Ishikawa (cell line): ENCODE measurements around the gene NT5DC1.

Experiments used
- CEBPB ChIP-seq: IDR thresholded peaks from 2 replicates; pipeline ENCODE4 v1.6.1; 2012
- CREB1 ChIP-seq: IDR thresholded peaks from 2 replicates; pipeline ENCODE4 v1.6.1; 2012; ENCODE audit warnings: low read depth
- EGR1 ChIP-seq: IDR thresholded peaks from 2 replicates; pipeline ENCODE4 v1.6.1; 2012
- EP300 ChIP-seq: IDR thresholded peaks from 2 replicates; pipeline ENCODE4 v1.6.1; 2012; ENCODE audit warnings: borderline replicate concordance
- FOXM1 ChIP-seq: IDR thresholded peaks from 2 replicates; pipeline ENCODE4 v1.6.1; 2012; ENCODE audit warnings: low read depth, borderline replicate concordance
- NFIC ChIP-seq: IDR thresholded peaks from 2 replicates; pipeline ENCODE4 v1.6.1; 2012
- RAD21 ChIP-seq: IDR thresholded peaks from 2 replicates; pipeline ENCODE4 v1.6.1; 2012; ENCODE audit warnings: low read depth
- TAF1 ChIP-seq: IDR thresholded peaks from 2 replicates; pipeline ENCODE4 v1.6.1; 2012; ENCODE audit warnings: low read depth, mild to moderate bottlenecking
- TCF12 ChIP-seq: IDR thresholded peaks from 2 replicates; pipeline ENCODE4 v1.6.1; 2012; ENCODE audit warnings: low read depth
- TEAD4 ChIP-seq: IDR thresholded peaks from 2 replicates; pipeline ENCODE4 v1.6.1; 2012
- YY1 ChIP-seq: IDR thresholded peaks from 2 replicates; pipeline ENCODE4 v1.6.1; 2012; ENCODE audit warnings: low read depth
- ZBTB7A ChIP-seq: IDR thresholded peaks from 2 replicates; pipeline ENCODE4 v1.6.1; 2012; ENCODE audit warnings: low read depth
- TF ChIP-seq, protein P1 (sequence below): IDR thresholded peaks from 2 replicates; pipeline ENCODE4 v1.6.1; 2012; ENCODE audit warnings: low read depth, mild to moderate bottlenecking
- TF ChIP-seq, protein P2 (sequence below): IDR thresholded peaks from 2 replicates; pipeline ENCODE4 v1.6.1; 2012
- TF ChIP-seq, protein P3 (sequence below): IDR thresholded peaks from 2 replicates; pipeline ENCODE4 v1.6.1; 2012

The NT5DC1 gene

DNA sequence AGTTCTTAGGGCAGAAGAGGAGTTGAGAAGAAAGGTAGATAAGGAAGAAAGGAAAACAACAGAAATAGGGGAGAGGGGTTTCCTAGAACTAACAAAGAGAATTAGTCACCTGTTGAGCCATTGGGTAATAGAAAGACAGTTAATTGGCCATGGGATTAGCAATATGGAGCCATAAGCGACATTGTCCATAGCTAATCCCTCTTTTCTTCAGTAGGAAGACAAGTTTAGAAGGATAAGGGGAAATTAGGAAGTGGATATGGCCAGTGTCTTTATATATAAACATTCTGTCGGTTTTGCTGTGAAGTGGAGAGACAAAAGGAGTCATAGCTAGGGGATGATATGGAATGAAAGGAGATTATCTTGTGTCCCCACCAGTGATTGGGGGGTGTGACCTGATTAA lies 69.2 kb downstream of the NT5DC1 start:
- TF ChIP-seq EGR1: no peak
- TF ChIP-seq TCF12: no peak
- TF ChIP-seq, protein P1, sequence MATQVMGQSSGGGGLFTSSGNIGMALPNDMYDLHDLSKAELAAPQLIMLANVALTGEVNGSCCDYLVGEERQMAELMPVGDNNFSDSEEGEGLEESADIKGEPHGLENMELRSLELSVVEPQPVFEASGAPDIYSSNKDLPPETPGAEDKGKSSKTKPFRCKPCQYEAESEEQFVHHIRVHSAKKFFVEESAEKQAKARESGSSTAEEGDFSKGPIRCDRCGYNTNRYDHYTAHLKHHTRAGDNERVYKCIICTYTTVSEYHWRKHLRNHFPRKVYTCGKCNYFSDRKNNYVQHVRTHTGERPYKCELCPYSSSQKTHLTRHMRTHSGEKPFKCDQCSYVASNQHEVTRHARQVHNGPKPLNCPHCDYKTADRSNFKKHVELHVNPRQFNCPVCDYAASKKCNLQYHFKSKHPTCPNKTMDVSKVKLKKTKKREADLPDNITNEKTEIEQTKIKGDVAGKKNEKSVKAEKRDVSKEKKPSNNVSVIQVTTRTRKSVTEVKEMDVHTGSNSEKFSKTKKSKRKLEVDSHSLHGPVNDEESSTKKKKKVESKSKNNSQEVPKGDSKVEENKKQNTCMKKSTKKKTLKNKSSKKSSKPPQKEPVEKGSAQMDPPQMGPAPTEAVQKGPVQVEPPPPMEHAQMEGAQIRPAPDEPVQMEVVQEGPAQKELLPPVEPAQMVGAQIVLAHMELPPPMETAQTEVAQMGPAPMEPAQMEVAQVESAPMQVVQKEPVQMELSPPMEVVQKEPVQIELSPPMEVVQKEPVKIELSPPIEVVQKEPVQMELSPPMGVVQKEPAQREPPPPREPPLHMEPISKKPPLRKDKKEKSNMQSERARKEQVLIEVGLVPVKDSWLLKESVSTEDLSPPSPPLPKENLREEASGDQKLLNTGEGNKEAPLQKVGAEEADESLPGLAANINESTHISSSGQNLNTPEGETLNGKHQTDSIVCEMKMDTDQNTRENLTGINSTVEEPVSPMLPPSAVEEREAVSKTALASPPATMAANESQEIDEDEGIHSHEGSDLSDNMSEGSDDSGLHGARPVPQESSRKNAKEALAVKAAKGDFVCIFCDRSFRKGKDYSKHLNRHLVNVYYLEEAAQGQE: no peak
- no peak for TF ChIP-seq ZBTB7A
- TF ChIP-seq, protein P2, sequence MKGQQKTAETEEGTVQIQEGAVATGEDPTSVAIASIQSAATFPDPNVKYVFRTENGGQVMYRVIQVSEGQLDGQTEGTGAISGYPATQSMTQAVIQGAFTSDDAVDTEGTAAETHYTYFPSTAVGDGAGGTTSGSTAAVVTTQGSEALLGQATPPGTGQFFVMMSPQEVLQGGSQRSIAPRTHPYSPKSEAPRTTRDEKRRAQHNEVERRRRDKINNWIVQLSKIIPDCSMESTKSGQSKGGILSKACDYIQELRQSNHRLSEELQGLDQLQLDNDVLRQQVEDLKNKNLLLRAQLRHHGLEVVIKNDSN: no peak
- TF ChIP-seq FOXM1: no peak
- TF ChIP-seq, protein P3, sequence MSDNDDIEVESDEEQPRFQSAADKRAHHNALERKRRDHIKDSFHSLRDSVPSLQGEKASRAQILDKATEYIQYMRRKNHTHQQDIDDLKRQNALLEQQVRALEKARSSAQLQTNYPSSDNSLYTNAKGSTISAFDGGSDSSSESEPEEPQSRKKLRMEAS: no peak
- TF ChIP-seq CEBPB: no peak
- TF ChIP-seq TEAD4: no peak
- no peak for TF ChIP-seq YY1
- TF ChIP-seq RAD21: no peak
- no peak for TF ChIP-seq TAF1
- TF ChIP-seq CREB1: no peak
- TF ChIP-seq EP300: no peak
- TF ChIP-seq NFIC: no peak

DNA sequence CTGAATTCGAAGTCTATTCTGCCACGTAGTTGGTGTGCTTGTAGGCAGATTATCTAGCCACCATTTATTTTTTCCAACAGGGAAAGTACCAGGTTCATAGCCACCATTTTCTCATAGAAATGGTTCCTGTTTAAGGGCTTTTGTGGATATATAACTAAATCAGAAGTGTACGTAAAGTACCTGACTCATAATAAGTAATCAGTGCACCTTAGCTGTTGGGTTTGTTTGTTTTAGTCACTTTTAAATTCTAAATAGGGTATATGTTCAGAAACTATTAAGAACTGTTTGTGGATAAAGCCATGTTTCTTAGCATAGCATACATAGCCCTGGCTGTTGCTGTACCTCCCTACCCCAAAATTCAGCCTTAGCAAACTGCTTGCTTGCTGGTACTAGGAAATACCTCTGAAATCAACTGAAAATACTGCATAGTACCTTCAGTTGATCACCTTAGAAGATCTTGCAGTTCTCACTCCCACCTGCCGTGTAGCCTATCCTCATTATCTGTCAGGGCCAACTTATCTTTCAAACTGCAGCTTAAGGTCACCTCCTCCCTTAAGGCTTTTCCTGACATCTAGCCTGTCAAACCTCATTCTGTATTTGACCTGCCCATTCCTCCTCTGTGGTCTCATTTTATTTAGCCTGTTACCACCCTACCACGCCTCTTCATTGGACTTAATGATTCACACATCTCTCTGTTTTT lies 69.9 kb downstream of the NT5DC1 start:
- TF ChIP-seq YY1 (no peak), TAF1 (no peak), NFIC (no peak), EGR1 (no peak), FOXM1 (no peak), RAD21 (no peak)
- TF ChIP-seq, protein P1: no peak
- TF ChIP-seq, protein P3: no peak

DNA sequence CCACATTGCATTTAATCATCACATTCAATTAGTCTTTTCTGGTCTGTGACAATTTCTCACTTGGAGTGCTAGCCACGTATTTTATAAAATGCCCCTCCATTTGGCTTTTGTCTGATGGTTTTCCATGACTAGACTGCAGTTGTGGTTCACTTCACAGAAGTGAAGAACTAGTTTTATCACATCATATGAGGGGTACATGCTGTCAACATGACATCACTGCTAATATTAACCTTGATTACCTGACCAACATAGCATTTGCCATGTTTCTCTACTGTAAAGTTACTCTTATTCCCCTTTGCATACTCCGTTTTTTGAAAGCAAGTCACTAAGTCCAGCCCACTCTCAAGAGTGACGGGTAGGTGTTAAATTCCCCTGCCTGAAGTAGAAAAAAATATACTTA lies 73.3 kb downstream of the NT5DC1 start:
- TF ChIP-seq, protein P1: no peak
- no peak for TF ChIP-seq FOXM1
- TF ChIP-seq TAF1: no peak
- TF ChIP-seq CEBPB: no peak
- no peak for TF ChIP-seq CREB1
- no peak for TF ChIP-seq TCF12
- TF ChIP-seq YY1: no peak
- TF ChIP-seq EGR1: no peak
- TF ChIP-seq, protein P2: no peak
- no peak for TF ChIP-seq ZBTB7A
- TF ChIP-seq, protein P3: no peak
- no peak for TF ChIP-seq EP300
- no peak for TF ChIP-seq NFIC
- TF ChIP-seq RAD21: no peak
- no peak for TF ChIP-seq TEAD4

DNA sequence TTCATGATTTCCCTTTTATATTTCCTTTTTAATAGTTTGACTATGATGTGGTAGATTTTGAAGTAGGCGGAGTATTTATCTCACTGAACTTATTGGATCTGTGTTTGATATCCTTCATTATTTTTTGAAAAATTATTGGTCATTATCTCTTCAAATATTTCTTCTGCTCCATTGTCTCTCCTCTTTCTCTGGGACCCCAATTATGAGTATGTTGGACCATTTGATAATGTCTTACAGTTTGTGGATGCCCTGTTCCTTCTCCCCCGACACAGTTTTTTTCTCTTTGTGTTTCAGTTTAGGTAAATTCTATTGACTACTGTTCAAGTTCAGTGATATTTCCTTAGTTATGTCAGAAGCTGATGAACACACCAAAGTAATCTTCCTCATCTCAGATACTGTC lies 74.7 kb downstream of the NT5DC1 start:
- no peak for TF ChIP-seq RAD21
- TF ChIP-seq NFIC: no peak
- TF ChIP-seq EGR1: no peak
- no peak for TF ChIP-seq ZBTB7A
- TF ChIP-seq TEAD4: no peak
- no peak for TF ChIP-seq TAF1
- TF ChIP-seq, protein P2: no peak
- TF ChIP-seq CREB1: no peak
